Stimulated activated CD8-positive, alpha-beta memory T cell treated with anti-CD3 and anti-CD28 coated beads, Interleukin-2, amount 100 ng/mL, for 48 hours (primary cell): ENCODE measurements around the gene PRELP.
"Not testable (repeated sequence)": the region's sequence is repeated elsewhere in the genome, so short reads cannot be mapped to it uniquely, and the experiment has no call there.

ENCODE experiments used
- DNase-seq, 2 donors: peaks; one replicate each; pipeline ENCODE4 v3.0.0-alpha.2; 2020; ENCODE audit warnings: low read depth in 2 of 2

The PRELP gene

DNA sequence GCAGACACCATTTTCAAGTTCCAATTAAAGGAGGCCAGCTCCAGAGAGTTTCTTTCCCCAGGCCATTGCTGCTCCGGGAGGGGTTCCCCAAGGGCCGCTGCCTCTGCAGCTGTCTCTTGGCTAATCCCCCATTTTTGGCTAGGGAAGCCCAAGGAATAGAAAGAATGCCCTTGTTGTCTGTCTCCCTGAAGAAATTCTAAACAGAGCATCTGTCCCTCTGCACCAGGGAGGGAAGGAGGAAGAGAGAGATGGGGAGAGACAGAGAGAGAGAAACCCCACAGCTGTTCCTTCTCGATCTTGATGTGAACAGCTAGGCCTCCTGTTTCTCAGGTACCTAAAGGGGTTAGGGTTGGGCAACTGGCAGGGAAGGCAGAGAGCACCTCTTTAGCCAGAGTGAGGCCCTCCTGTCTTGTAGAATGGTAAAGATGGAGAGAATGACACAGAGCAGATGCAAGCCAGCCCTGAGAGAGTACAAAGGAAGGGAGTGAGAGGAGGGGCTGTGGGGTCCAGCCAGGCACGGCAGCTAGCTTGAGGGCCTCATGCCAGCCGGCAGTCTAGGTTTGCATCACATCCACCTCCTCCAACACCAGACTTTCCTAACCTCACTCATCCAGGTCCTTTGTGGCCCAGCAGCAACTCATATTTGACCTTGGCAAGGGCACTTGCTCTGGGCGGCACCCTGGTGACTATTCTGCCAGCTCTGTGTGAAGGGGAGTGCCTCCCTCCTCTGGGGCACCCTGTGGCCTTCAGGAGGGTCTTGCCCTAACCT is 31.4 kb downstream of the PRELP start:
- no peak for DNase-seq

DNA sequence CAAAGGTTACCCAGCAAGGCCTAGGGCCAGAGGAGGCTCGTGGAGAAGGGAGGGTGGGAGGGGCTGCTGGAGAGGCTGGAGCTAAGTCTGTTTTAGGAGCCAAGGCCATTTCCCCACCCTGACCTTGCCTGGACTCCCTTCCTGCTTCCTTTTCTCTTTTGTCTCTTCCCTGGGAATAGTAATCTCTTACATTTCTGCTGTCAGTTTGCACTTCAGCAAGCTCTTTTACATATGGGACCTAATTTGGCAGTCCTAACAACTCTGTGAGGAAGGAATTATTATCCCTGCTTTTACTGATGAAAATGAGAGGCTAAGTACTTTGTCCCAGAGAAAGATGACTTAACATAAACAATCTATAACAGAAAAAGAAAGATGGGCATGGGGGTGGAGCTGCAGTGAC is 32.2 kb downstream of the PRELP start:
- no peak for DNase-seq

DNA sequence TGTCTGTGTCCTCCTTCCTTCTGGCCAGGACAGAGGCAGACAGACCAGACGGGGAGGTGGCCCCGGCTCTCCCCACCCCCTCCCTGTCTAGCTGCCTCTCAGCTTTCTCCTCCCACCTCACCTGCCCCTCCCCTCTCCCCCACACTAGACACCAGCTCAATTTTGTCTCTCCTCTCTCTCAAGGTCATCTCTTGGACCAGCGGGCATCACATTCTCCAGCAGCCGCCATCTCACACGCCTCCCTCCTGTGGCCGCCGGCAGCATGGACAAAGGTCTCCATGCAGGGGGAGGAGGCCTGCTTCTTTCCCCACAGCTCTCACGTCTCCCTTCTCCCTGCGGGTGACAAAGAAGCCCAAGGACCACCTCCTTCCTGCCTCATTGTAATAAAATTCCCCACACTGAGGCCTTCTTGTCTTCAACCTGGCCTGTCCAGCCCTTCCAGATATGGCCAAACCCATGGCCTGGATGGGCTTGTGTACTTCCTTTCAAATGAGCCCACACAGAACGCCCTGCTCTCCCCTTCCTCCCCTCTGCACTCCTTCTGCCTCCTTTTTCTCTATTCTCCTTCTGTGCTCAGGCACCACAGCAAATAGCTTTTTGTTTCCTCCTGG is 33.0 kb downstream of the PRELP start:
- DNase-seq, result no peak

DNA sequence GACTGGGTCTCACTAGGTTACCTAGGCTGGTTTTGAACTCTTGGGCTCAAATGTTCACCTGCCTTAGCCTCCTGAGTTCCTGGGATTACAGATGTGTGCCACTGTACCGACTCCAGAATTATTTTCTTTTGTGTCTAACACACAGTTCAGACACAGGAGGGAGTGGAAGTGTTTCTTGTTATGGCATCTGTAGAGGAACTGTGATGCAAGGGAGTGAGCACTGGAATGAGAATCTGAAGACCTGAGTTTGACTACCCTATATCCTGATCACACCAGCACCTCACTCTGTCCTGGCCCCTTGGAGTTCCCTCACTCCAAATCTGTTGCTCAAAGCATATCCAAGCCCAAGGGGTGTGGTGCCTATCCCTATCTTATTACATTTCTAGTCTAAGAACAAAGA is 33.5 kb downstream of the PRELP start:
- DNase-seq, result no peak

DNA sequence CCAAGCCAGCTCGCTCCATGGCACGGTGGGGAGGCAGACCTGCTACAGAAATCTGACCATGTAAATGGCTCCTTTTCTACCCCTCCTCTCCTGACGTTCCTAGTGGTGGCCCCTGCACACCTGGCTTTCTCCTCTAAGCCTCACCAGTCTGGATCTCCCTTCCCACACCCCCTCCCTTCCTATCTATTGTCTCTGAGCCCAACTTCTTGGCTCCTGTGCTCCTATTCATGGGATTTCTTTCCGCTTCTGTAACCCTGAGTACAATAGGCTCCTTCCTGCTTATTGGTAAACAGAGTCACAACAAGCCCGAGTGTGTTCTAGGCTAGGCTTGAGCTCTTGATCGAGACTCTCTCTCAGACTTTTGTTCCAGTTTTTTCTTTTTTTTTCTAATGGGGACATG is 35.9 kb downstream of the PRELP start:
- no peak for DNase-seq

DNA sequence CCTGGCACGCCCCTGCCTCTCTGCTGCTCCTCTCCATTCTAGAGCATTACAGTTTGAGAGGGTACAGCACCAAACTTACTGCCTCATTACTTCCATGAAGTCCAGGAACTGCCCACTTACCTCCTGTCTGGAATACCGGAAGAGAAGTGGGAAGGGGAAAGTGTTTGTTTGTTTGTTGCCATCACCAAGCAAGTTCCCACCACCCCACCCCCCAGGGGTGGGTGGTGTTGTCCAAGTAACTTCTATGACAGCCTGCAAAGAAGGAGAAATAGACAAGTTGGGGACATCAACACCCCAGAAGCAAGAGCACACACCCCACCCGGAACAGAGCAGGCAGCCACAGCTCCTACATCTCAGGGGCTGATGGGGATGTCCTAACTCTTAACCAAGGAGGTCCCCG is 36.3 kb downstream of the PRELP start:
- DNase-seq, result no peak

DNA sequence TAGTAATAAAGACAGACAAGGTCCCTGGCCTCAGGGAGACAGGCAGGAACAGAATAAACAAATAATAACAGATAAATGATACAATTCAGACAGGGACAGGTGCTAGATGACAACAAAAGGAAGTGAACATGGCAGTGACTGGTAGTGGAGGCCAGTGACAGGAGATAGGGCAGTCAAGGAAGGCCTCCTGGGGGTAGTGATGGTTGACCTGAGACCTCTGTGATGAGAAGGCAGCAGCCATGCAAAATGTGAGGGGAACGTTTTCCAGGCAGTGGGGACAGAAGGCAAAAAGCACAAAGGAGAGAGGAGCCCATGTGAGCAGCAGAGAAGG is 36.9 kb downstream of the PRELP start:
- DNase-seq, result no peak

DNA sequence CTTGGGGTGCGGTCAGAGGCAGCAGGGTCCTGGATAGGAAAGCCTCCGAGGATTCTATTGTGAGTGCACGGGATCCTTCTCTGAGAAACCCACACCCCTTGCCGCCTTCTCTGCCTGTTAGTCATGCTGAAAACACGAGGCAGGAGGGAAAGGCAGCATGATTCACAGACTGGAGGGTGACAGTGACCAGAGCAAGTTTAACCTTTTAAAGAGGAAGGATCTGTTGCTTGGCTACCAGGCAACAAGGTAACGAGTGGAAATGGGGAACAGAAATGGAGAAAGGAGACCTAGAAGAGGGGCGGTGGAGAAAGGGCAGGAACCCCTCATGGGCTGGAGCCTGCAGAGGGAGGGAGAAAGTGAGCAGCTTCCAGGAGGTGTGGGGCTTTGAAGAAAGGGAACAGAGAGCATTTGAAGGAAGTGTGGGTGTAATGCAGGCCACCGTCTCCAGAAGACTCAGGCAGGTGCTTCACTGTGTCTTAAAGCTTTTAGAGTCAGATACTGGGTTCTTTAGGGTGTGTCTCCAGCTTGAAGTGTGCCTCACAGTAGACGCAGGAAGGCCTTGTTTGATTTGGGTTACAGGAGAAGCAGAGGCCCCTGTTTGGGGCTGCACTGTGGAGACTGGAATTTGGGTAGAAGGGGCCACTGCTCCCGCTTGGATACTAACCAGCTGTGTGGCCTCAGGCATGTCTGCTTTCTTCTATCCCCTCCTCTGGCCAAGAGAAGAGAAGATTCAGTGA is 37.4 kb downstream of the PRELP start:
- DNase-seq, result peak in 1 of 2 donors; percentile 18

DNA sequence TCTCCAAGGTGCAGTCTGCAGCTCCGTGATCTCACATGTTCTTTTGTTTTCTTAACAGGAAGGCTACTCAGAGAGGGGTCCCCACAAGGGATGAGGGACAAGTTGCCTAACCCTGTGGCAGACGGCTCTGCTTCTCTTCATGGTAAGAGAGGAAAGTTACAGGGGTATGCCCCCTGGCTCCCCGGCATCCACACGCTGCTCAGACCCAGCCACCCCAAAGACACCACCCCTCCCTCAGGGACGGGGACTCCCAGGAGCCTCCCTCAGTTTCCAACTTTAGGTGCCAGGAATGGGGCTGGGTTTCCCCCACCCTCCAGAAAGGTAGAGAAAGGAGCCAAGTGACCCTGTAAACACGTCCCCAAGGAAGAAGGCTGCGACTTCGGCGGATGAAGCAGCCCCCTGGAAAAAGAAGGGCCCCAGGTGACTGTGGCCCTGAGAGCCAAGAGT is 38.0 kb downstream of the PRELP start:
- DNase-seq, result no peak

DNA sequence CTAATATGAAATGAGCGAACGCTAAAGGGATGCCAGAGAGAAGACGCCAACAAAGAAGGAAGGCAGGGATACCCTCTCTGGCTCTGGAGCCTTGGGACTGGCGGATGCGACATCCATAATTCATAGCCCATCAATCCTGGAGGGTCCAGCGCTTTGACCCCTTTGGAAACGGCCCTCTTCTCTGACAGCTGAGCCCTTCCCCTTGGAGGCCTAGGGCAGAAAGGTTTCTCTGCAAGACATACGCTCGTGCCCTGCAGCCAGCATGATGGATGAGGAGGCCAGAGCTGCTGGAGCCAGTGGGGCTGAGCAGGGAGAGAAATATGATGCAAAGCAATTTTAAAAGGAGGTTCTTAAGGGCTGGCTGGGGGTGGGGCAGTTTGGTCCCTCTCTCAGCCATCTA is 40.6 kb downstream of the PRELP start:
- no peak for DNase-seq

DNA sequence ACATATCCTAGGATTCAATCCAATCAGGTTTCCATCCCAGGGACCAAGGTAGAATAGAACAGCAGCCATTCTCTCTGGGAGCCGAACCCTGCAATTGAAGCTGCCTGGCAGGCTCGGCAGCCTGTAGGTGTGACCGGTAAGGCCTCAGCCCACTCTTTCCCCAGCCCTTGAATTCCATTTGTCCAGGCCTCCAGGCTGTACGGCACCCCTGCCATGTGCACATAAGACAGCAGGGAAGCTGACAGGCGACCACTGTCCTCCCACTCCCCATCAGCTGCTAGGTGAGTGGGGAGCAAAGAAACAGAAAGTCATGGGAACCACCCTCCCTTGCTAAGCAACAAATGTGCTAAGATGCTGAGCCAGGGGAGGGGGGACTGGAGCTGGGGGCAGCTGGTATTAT is 41.3 kb downstream of the PRELP start:
- DNase-seq, result no peak

DNA sequence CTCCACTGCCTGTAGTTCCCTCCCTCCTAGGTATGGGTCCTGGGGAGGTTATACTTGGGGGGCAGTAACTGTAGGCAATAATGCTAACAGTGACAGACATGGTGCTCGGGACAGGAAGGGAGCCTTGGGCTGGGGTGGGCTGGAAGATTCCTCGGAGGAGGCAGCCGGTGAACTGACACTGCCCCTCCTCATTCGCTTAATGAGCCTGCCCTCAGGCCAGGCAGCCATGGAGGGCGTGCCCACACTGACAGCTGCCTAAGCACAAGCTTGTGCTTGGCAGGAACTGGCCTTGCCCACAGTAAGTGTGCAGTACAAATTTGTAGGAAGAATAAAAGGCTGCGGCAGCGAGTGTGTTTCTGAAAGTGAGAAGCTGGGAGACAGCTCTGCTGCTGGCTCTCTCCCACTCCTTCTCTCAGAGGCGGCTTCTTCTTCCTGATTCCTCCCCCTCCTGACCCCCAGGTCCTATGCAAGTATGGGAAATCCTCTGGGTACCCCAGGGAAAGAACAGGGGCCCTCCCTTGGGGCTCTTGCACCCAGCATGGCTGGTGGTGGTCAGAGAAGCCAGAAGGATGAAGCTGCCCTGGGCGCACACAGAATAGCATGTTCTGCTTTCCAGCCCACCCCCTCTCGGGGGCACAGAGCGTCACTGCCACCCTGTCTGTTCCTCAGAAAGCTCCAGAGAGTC is 42.0 kb downstream of the PRELP start:
- no peak for DNase-seq

DNA sequence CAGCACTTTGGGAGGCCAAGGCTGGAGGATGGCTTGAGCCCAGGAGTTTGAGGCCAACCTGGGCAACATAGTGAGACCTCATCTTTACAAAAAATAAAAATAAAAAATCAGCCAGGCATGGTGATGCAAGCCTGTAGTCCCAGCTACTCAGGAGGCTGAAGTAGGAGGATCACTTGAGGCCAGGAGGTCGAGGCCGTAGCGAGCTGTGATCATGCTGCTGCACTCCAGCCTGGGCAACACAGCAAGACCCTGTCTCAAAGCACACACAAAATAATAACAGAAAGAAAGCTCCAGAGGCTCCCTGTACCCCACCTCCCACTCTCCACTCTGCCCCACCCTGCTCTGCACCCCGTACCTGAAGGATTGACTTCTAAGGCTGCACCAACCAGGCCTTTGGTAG is 42.5 kb downstream of the PRELP start:
- DNase-seq, result not testable (repeated sequence)

DNA sequence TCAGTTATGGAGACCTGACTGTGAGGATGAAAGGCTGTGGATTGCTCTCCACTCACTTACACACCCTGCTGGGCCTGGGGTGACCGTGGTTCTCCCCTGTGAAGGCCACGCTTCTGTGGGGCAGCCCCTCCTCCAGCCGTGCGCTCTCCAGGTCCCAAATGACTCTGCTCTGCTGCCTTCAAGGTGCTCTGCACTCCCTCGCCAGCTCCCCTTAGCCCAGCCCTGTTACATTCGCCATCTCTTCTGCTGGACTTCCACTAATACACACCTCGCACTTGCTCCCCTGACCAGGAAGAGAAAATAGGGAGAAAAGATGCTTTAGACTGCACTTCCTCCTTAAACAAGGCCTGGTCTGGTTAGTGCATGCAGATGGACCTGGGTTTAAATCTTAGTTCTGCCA is 42.9 kb downstream of the PRELP start:
- no peak for DNase-seq

DNA sequence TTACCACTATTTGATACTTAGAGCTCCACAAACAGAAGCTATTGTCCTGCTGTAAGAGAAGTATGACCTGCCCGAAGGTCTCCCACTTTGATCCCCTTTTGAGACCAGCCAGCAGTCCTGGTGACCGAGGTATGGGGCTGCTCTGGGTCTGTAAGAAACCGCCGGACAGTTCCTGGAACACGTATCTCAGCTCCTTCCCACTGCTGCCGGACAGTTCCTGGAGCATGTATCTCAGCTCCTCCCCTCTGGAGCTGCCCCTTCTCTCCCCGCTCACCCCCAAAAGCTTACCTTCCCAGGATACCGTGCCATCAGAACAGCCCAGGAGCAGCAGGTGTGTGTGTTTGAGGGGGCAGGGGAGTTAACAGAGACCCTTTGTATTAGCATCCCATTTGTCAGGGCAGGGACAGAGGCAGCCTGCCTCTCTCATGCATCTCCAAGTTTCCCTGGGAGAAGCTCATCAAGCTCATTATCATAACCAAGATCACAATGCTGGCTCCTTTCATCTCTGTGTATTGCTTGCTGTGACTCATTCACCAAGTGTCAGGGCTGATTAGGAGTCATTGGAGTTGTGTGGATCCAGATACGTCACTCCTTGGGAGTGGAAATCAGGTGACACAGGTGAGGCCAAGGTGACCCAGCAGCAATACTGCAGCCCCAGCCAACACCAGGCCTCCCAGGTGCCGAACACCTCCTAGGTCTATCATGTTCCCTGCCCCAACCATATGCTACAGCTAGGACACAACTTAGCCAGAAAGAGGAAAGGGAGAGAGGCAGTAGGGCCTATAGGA is 43.6 kb downstream of the PRELP start:
- no peak for DNase-seq

DNA sequence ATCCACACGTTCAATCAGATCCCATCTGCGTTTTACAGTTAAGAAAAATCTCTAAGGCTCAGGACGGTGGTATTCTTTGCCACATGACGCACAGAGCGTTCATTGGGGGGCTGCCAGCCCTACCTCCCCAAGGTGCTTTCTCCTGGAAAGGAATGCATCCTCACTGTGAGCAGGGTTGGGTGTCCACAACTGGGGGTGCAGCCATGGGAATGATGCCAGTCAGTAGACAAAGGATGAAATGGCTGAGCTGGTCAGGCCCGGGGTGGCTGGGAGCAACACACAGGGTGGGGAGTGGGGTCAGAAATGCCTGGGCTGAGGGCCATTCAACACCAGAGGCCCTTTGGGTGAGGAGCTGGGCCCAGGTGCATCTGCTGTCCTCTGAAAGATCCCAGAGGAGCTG is 44.3 kb downstream of the PRELP start:
- DNase-seq, result no peak

DNA sequence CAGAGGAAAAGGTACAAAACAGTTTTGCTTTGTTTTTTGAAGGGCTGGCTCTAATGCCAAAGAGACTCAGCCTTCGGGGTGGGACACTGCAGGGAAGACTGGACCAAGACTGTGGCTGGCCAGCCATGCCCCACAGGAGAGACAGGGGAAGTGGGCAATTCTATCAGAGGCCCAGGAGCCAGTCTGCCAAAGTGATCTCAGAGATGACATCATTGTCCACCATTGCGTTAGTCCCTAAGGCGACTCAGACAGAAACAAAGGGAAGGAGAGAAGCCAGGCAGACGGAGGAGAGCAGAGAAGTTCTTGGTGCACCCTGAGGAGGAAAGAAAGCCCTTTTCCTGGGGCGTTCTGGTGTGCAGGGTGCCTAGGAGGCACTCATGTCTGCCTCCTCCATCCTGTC is 44.7 kb downstream of the PRELP start:
- no peak for DNase-seq

DNA sequence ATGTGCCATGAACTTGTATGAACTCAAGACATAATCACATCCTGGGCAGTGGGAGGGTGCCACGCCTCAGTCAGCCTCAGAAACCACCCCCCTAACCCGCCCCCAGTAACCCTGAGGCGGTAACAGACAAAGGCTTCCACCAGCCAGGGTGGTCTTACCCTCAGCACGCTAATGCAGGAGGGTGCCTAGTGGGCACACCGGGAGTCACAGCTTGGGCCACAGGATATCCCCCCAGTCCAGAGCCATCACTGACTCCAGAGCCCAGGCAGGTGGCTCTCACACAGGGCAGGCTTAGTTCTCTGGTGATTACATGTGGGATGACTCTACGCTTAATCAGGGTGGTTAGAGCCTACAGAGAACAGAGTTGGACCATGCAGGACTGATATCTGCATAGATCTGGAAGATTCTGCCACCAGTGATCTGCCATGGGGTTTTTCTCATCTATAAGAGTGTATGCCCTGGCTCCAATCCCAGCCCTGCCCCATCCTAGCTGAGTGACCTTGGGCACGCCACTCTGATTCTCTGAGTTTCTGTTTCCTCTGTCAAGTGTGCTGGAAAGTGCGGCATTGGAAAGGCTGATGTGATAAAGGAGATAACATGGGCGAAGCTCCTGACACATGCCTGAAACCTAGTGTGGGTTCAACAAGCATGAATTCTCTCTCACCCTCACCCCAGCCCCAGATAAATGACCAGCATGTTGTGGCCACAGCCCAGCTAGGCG is 45.6 kb downstream of the PRELP start:
- no peak for DNase-seq

DNA sequence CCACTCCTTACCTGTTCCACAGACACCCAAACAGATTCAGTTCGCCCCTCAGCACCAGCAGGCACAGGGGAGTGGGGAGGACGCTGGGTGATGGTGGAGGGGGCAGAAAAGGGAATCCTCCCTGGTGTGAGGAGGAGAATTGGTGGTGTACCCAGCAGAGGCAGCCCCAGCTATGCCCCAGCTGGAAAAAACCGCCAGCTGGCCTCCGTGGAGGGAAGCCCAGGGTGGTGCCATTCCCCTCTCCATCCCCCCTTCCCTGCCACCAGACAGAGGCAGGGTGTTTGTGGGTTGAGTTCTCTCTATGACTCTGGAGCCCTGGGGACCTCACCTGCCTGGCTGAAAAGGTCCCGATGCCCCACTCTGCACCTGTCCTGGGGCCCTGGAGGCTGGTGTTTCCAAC is 46.2 kb downstream of the PRELP start:
- DNase-seq, result no peak

DNA sequence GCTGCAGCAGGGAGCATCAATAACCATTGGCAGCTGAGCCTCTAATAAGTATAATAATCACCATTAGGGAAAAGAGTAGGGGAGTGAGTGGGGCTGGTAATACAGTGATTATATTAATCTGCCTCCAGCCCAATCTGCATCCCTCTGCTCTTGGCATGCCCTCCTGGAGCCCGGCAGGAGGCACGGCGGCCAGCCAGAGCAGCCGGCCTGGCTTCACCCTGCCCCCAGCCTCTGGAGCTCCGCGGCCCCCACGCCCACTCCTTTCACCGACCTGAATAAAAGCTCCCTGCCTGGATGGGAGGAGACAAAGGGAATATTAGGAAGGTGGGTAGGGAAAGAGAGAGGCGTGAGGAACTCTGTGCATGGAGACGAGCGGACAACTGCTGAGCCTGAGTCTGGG is 46.6 kb downstream of the PRELP start:
- no peak for DNase-seq

DNA sequence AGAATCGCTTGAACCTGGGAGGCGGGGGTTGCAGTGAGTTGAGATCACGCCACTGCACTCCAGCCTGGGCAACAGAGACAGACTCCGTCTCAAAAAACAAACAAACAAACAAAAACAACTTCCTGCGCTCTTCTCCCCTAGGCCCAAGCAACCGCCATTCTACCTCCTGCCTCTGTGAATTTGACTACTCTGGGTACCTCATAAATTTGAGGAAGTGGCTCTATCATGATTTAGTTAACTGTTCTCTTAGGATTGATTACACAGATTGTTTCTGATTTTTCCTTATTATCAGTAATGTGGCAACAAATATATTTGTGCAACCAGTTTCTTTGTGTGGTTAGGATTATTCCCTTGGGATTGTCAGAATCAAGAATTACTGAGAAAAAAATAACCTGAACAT is 48.1 kb downstream of the PRELP start:
- no peak for DNase-seq
